Activated T-cell treated with anti-CD3 and anti-CD28 coated beads, Interleukin-2, amount 50 U/mL, for 48 hours (primary cell): ENCODE results near the gene POMT2.
"Not testable (repeated sequence)": the region's sequence is repeated elsewhere in the genome, so short reads cannot be mapped to it uniquely, and the experiment has no call there.

Experiments
- DNase-seq, 2 experiments: peaks; one replicate each; pipeline ENCODE4 v3.0.0-alpha.2; 2020

The POMT2 gene

GRCh38 chr14:77299771-77300170 lies 20.9 kb downstream of the POMT2 start:
- no peak for DNase-seq

GRCh38 chr14:77296906-77297305 lies 23.8 kb downstream of the POMT2 start:
- DNase-seq = no peak

GRCh38 chr14:77296155-77296554 lies 24.5 kb downstream of the POMT2 start:
- DNase-seq = no peak

GRCh38 chr14:77290705-77291104 lies 30.0 kb downstream of the POMT2 start:
- no peak for DNase-seq

GRCh38 chr14:77286576-77286975 lies 34.1 kb downstream of the POMT2 start:
- DNase-seq = no peak

- no peak for DNase-seq
Measured at GRCh38 chr14:77284466-77284865, 36.2 kb downstream of the POMT2 start.

GRCh38 chr14:77284066-77284465 lies 36.6 kb downstream of the POMT2 start:
- DNase-seq = no peak

GRCh38 chr14:77281852-77282410 lies 38.8 kb downstream of the POMT2 start:
- no peak for DNase-seq

GRCh38 chr14:77280921-77281320 lies 39.8 kb downstream of the POMT2 start:
- DNase-seq = not testable (repeated sequence)

- DNase-seq = no peak
Measured at GRCh38 chr14:77279719-77280118, 41.0 kb downstream of the POMT2 start.

GRCh38 chr14:77278461-77279230 lies 42.0 kb downstream of the POMT2 start:
- DNase-seq = no peak

- no peak for DNase-seq
Measured at GRCh38 chr14:77276959-77277358, 43.7 kb downstream of the POMT2 start.

GRCh38 chr14:77276295-77276935 lies 44.3 kb downstream of the POMT2 start:
- no peak for DNase-seq

GRCh38 chr14:77275601-77276017 lies 45.1 kb downstream of the POMT2 start:
- DNase-seq = no peak

GRCh38 chr14:77275041-77275580 lies 45.6 kb downstream of the POMT2 start:
- DNase-seq = no peak

GRCh38 chr14:77273796-77274195 lies 46.9 kb downstream of the POMT2 start:
- DNase-seq = no peak

GRCh38 chr14:77272261-77272660 lies 48.4 kb downstream of the POMT2 start:
- no peak for DNase-seq

- DNase-seq = no peak
Measured at GRCh38 chr14:77271113-77271710, 49.5 kb downstream of the POMT2 start, which contains the start of gene NGB. TSS of gene NGB (minus strand) at chr14:77271206. CDS start at chr14:77270937, 269 bp downstream.

- DNase-seq = no peak
Measured at GRCh38 chr14:77270361-77271112, 50.1 kb downstream of the POMT2 start.

- DNase-seq = no peak
Measured at GRCh38 chr14:77268989-77269600, 51.6 kb downstream of the POMT2 start.

- no peak for DNase-seq
Measured at GRCh38 chr14:77267937-77268699, 52.6 kb downstream of the POMT2 start.
